Right atrium auricular region (tissue), 2 donors: ENCODE measurements around the gene KIAA1217. TPM values are rescaled to one million over a fixed set of nuclear protein-coding genes. Genes with fewer than 3 reads are reported as not detected.
A peak's percentile ranks its signal among the peaks of the same experiment; 100 is the strongest.

Experiments used
- DNase-seq: peaks from one replicate; pipeline ENCODE4 v3.0.0-alpha.2; 2019; ENCODE audit warnings: low spot score
- H3K27ac ChIP-seq, 2 donors: fragments of 200-600 bp; sonication (generic); 1 replicate in 1 of 2; 2 replicates in 1 of 2; pipeline ENCODE4 v1.5.1; 2016 to 2019
- H3K27me3 ChIP-seq, 2 donors: fragments of 200-600 bp; sonication (generic); one replicate each; pipeline versions ENCODE4 v1.5.1 to v1.6.0; 2017 to 2019
- H3K36me3 ChIP-seq: fragments of 200-600 bp; sonication (generic); one replicate; pipeline ENCODE4 v1.5.1; 2016
- H3K4me1 ChIP-seq, 2 donors: fragments of 200-600 bp; sonication (generic); one replicate each; pipeline versions ENCODE4 v1.5.1 to v1.6.0; 2017 to 2019
- H3K4me3 ChIP-seq, 2 donors: fragments of 200-600 bp; sonication (generic); 1 replicate in 1 of 2; 2 replicates in 1 of 2; pipeline ENCODE4 v1.5.1; 2017 to 2019; ENCODE audit warnings: mild to moderate bottlenecking in 1 of 2, moderate library complexity in 1 of 2
- H3K9me3 ChIP-seq, 2 donors: fragments of 200-600 bp; sonication (generic); one replicate each; pipeline ENCODE4 v1.5.1; 2019
- CTCF ChIP-seq, 2 donors: fragments of 200-600 bp; sonication (generic); IDR thresholded peaks; one replicate each; pipeline ENCODE4 v1.5.1; 2019; ENCODE audit warnings: antibody characterized with exemption in 2 of 2
- total RNA-seq, 2 donors: library from RNA; depleted of rRNA; stranded (reverse); fragments of >200 nt; gene quantifications; one replicate each; pipeline ENCODE4 v1.1.0, GENCODE V29; 2016

Gene KIAA1217
- total RNA-seq, result 10 to 100 TPM; 24.0 to 33.3 TPM

GRCh38 chr10:24208661-24209431 is at the start of gene KIAA1217:
Gene KIAA1217 (plus strand): TSS chr10:24209138. CDS start chr10:24209194, 56 bp downstream.
- Histone ChIP-seq H3K36me3 (no peaks in the 10 kb centered on the region), H3K4me1 (peaks cover 0 to 55% of the 10 kb centered on the region in 2 donors), H3K27me3 (no peaks in the 10 kb centered on the region), H3K4me3 (peak within 1 kb of the TSS; percentile 57 to 65), H3K9me3 (no peaks in the 10 kb centered on the region), H3K27ac (peak within 1 kb of the TSS; percentile 91 to 97)
- DNase-seq, result peak; percentile 61
- TF ChIP-seq CTCF (IDR thresholded peaks at IDR 0.05), result no peak

- Histone ChIP-seq H3K4me1 (no peaks in the 10 kb centered on the region), H3K27me3 (no peaks in the 10 kb centered on the region), H3K27ac (no peak overlapping the region), H3K4me3 (no peak overlapping the region), H3K36me3 (no peaks in the 10 kb centered on the region), H3K9me3 (peaks cover 0 to 3% of the 10 kb centered on the region in 2 donors)
- no peak for TF ChIP-seq CTCF (IDR thresholded peaks at IDR 0.05)
- no peak for DNase-seq
Observed at GRCh38 chr10:24162206-24162985, 46.5 kb upstream of the KIAA1217 start.

GRCh38 chr10:24163485-24163884 is 45.5 kb upstream of the KIAA1217 start:
- Histone ChIP-seq H3K4me3 (no peak overlapping the region), H3K36me3 (no peaks in the 10 kb centered on the region), H3K27me3 (no peaks in the 10 kb centered on the region), H3K27ac (no peak overlapping the region), H3K9me3 (no peaks in the 10 kb centered on the region), H3K4me1 (peaks cover 0 to 4% of the 10 kb centered on the region in 2 donors)
- TF ChIP-seq CTCF (IDR thresholded peaks at IDR 0.05), result no peak
- DNase-seq, result no peak

- Histone ChIP-seq H3K36me3 (no peaks in the 10 kb centered on the region), H3K27me3 (no peaks in the 10 kb centered on the region), H3K9me3 (no peaks in the 10 kb centered on the region), H3K4me1 (peaks cover 0 to 11% of the 10 kb centered on the region in 2 donors), H3K27ac (peak overlapping the region in 1 of 2 donors; percentile 45), H3K4me3 (no peak overlapping the region)
- DNase-seq, result no peak
- TF ChIP-seq CTCF (IDR thresholded peaks at IDR 0.05), result no peak
Observed at GRCh38 chr10:24168258-24169170, 40.4 kb upstream of the KIAA1217 start.

GRCh38 chr10:24170199-24170598 is 38.7 kb upstream of the KIAA1217 start:
- H3K9me3 ChIP-seq, result no peaks in the 10 kb centered on the region
- H3K27ac ChIP-seq, result no peak overlapping the region
- no peak for DNase-seq
- H3K27me3 ChIP-seq, result no peaks in the 10 kb centered on the region
- H3K4me3 ChIP-seq, result no peak overlapping the region
- no peaks in the 10 kb centered on the region for H3K36me3 ChIP-seq
- H3K4me1 ChIP-seq, result peaks cover 0 to 11% of the 10 kb centered on the region in 2 donors
- TF ChIP-seq CTCF (IDR thresholded peaks at IDR 0.05), result no peak
